ENCODE results near the gene ALDOA. TPM values are rescaled to one million over a fixed set of nuclear protein-coding genes. Genes with fewer than 3 reads are reported as not detected.

Gene ALDOA
- total RNA-seq, 3 donors from 2014 or later = 1,235 to 2,016 (median 1,778) TPM

DNA sequence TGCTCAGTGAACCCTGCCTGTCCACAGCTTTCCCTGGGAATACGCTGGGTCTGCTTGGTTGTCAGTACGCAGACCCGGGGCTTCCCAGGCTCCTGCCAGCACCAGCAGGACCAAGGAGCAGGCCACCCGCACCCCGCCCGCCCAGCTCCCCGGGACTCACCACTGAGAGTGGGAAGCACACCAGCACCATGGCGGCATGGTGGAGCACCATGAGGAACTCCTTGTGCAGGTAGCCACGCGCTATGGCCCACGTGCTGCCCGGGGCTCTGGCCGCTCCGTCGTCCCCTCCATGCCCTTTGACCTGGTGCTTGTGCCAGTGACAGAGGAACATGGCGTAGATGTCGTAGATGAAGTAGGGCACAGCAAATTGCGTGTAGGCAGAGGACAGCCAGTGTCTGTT, 39.1 kb upstream of the ALDOA start:
- no peak overlapping the region for H3K4me3 ChIP-seq
- ATAC-seq = no peak
- TF ChIP-seq, protein P1, sequence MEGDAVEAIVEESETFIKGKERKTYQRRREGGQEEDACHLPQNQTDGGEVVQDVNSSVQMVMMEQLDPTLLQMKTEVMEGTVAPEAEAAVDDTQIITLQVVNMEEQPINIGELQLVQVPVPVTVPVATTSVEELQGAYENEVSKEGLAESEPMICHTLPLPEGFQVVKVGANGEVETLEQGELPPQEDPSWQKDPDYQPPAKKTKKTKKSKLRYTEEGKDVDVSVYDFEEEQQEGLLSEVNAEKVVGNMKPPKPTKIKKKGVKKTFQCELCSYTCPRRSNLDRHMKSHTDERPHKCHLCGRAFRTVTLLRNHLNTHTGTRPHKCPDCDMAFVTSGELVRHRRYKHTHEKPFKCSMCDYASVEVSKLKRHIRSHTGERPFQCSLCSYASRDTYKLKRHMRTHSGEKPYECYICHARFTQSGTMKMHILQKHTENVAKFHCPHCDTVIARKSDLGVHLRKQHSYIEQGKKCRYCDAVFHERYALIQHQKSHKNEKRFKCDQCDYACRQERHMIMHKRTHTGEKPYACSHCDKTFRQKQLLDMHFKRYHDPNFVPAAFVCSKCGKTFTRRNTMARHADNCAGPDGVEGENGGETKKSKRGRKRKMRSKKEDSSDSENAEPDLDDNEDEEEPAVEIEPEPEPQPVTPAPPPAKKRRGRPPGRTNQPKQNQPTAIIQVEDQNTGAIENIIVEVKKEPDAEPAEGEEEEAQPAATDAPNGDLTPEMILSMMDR (IDR thresholded peaks at IDR 0.05) = no peak

DNA sequence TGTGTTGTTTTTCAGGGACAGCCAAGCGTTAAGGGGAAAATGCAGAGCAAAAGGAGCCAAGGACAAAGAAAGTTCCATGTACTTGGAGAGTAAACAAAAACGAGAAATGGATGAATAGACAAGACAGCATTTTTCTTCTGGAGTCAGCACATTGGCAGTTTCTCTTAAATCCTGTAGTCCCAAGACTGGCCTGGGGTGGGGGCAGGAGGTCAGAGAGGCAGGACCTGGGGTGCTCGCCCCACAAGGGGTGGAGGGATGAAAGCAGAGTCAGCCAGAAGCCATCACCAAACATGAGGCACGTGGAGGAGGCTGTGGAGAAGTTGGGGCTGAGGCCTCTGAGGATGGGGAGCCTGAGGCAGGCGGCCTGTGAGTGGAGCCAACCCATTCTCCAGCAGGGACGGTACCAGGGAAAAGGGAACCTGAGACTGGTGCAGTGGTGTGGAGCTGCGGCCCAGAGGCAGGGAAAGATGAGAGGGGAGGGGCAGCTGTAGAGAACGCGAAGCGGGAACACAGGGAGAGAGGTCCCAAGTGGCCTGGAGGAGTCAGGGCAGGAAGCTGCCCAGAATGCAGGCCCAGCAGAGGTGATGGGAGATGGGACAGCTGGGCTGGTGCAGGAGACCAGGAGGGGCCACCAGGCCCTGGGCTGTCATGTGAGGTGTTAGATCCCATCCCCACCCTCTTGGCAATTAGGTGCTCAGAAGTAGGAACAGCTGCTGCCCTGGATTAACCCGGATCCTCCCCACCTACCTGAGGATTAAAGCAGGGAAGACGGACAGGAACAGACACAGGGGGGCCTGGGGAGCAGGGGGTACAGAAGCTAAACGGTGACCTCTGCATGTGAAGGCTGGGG, 37.7 kb upstream of the ALDOA start:
- intact Hi-C loops (cut with DNase I, micrococcal nuclease) = loop anchor here in 1 of 2 donors (10.0 kb wide), 1 partner anchor 323 kb away; no protein-coding TSS in a partner anchor
- no peak for ATAC-seq

More for the DNA sequence above, 39.1 kb upstream of the ALDOA start:
- intact Hi-C loops (cut with DNase I, micrococcal nuclease) = loop anchor here in 1 of 2 donors (10.0 kb wide), 1 partner anchor 322 kb away; no protein-coding TSS in a partner anchor
- DNase-seq = no peak
- Histone ChIP-seq H3K9me3 (no peaks in the 10 kb centered on the region), H3K4me1 (ENCODE audit: low read depth) (peaks cover 3% of the 10 kb centered on the region), H3K36me3 (ENCODE audit: low read depth) (no peaks in the 10 kb centered on the region)

DNA sequence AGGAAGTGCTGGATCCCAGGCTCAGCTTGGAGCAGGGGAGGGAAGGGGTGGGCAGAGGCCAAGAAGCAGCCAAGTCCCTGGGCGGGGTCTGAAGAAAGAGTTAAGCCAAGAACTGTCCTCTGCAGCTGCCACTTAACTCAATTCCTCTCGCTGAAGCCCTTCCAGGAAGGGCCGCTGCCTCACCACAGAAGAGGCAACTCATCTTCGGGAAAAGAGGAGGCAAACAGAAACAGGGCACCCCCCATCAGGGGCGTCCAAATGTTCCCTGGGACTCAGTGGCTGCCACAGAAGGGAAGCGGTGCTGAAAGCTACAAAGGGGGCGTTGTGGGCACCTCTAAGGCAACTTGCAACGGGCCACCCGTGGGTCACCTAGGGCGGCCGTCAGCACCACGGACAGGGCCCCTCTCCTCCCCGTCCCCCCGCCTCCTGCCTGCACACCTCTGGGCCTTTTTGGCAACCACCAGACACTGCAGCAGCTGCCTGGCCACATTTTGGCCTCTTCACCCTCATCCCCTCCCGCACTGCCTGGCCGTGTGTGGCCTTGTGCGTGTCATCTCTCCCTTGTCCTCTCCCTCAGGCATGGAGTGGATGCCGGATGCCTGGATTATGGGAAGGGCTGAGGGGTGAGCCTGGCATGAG, 37.0 kb upstream of the ALDOA start:
- no peaks in the 10 kb centered on the region for H3K36me3 ChIP-seq (ENCODE audit: low read depth)
- H3K4me3 ChIP-seq = no peak overlapping the region
- intact Hi-C loops (cut with DNase I, micrococcal nuclease) = loop anchor here in 1 of 2 donors (10.0 kb wide), 1 partner anchor 324 kb away; no protein-coding TSS in a partner anchor
- TF ChIP-seq, protein P1 (IDR thresholded peaks at IDR 0.05) = no peak
- no peaks in the 10 kb centered on the region for H3K9me3 ChIP-seq
- DNase-seq (no peak), ATAC-seq (peak; percentile 31)
- H3K4me1 ChIP-seq (ENCODE audit: low read depth) = peaks cover 3% of the 10 kb centered on the region

More for the DNA sequence above, 37.7 kb upstream of the ALDOA start:
- no peak for DNase-seq
- TF ChIP-seq, protein P1 (IDR thresholded peaks at IDR 0.05) = no peak
- peaks cover 3% of the 10 kb centered on the region for H3K4me1 ChIP-seq (ENCODE audit: low read depth)
- no peak overlapping the region for H3K4me3 ChIP-seq
- H3K9me3 ChIP-seq = no peaks in the 10 kb centered on the region
- no peaks in the 10 kb centered on the region for H3K36me3 ChIP-seq (ENCODE audit: low read depth)

DNA sequence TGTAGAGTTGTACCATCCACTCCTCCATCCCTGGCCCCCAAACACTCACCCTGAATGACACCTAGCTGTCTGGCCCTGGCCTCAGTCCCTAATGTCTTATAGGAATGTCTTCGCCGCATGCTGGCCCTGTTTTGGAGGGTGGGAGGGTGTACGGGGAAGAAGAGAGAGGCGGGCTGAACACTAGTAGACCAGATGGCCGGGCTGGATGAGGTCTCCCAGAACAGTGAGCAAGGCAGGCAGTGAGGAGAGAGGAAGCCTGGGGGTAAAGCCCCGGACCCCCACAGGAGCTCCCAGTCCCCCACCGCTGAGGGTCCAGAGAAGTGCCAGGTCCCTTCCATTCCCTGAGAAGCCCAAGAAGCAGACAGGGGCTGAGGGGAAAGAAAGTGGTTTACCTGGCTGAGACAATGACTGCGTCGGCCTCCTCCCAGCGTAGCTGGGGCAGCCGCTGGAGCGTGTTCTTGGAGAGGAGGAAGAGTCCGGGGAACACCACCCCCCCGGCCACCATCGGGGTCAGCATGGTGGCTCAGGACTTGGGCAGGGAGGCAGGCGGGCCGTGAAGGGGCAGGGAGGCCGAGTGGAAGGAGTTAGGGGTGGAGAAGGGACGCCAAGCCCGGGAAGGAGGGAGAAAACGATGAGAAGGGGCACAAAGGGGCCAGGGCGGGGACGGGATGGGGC, 35.4 kb upstream of the ALDOA start:
- H3K9me3 ChIP-seq = no peaks in the 10 kb centered on the region
- intact Hi-C loops (cut with DNase I, micrococcal nuclease) = no loop called here
- H3K4me3 ChIP-seq = no peak overlapping the region
- TF ChIP-seq, protein P1 (IDR thresholded peaks at IDR 0.05) = no peak
- ATAC-seq = no peak
- no peaks in the 10 kb centered on the region for H3K36me3 ChIP-seq (ENCODE audit: low read depth)
- DNase-seq = no peak
- H3K4me1 ChIP-seq (ENCODE audit: low read depth) = peaks cover 3% of the 10 kb centered on the region

DNA sequence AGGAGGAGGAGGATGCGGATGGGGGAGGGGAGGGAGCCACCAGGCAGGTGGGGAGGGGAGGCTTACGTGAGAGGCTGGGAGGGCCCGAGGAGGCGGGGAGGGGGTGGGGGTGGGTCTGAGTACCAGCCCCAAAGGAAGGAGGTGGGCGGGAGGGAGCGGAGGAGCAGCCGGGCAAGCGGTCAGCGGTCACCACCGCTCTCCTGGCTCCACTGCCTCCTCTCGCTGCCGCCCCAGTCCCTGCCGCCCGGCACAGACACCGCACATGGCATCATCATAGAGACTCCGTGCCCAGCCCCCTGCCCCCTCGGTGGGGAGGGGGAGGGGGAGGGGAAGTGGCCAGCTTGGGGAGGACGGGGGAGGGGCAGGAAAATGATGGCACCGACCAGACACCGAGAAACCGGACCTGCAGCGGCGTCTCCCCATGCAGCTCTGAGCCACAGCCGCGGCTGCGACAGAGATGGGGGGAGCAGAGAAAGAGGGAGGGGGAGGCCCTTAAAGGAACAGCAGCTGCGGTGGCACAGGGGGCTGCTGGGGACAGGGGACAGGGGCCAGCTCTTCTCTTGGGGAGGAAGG, 34.6 kb upstream of the ALDOA start, which contains the start of gene TLCD3B:
TSS of gene TLCD3B (minus strand) at position 431 of the 573 bp plus-strand sequence. CDS start 744 bp downstream, outside the sequence.
- TF ChIP-seq, protein P1 (IDR thresholded peaks at IDR 0.05) = no peak
- Histone ChIP-seq H3K36me3 (ENCODE audit: low read depth) (no peaks in the 10 kb centered on the region), H3K9me3 (no peaks in the 10 kb centered on the region), H3K4me1 (ENCODE audit: low read depth) (peaks cover 3% of the 10 kb centered on the region), H3K4me3 (no peak within 1 kb of the TSS)
- ATAC-seq (peak; percentile 9), DNase-seq (no peak)
- intact Hi-C loops (cut with DNase I, micrococcal nuclease) = no loop called here

Measured in mucosa of descending colon (tissue), 3 donors.